GM19452 (cell line): Measurements from ENCODE around the gene IL7R.

Experiments
- ATAC-seq: cut with Tn5 transposase; IDR thresholded peaks from one replicate; pipeline ENCODE4 v1.9.1; 2021; ENCODE audit not compliant: unreplicated experiment

IL7R gene, protein sequence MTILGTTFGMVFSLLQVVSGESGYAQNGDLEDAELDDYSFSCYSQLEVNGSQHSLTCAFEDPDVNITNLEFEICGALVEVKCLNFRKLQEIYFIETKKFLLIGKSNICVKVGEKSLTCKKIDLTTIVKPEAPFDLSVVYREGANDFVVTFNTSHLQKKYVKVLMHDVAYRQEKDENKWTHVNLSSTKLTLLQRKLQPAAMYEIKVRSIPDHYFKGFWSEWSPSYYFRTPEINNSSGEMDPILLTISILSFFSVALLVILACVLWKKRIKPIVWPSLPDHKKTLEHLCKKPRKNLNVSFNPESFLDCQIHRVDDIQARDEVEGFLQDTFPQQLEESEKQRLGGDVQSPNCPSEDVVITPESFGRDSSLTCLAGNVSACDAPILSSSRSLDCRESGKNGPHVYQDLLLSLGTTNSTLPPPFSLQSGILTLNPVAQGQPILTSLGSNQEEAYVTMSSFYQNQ

DNA sequence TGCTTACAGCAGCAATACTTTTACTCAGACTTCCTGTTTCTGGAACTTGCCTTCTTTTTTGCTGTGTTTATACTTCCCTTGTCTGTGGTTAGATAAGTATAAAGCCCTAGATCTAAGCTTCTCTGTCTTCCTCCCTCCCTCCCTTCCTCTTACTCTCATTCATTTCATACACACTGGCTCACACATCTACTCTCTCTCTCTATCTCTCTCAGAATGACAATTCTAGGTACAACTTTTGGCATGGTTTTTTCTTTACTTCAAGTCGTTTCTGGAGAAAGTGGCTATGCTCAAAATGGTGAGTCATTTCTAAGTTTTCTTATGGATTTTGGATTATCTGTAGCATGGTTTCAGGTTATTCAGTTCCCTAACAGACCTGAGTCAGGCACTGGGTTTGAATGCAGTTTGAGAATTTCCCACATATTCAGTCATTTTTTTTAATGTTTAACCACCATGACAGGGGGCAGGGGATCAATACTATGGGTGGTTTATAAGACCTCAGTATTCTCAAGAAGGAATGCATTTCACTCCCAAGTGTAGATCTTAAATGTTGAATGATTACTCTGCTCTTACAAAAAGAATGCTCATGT is at the start of gene IL7R:
Gene IL7R, plus strand, starts transcription at position 127 of the 587 bp plus-strand sequence. Its CDS starts 87 bp downstream, at position 214.
- ATAC-seq: no peak

DNA sequence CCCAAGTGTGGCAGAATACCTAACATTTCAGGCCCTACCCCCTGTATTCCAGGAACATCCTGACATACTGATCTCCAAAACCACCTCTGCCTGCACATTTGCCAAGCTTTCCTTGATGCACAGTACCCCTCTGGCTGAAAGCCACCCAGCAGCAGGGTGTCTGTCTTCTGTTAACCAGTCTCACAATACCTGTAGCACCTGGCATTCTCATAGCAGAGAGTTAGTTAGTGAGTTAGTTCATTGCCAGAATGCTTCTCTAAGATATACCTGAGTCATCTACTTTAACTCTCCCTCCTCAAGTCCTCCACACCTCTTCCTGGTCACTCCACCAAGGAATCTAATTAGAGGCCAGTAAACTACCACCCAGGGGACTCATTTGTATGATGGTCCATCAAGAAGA is 46.1 kb upstream of the IL7R start:
- no peak for ATAC-seq

DNA sequence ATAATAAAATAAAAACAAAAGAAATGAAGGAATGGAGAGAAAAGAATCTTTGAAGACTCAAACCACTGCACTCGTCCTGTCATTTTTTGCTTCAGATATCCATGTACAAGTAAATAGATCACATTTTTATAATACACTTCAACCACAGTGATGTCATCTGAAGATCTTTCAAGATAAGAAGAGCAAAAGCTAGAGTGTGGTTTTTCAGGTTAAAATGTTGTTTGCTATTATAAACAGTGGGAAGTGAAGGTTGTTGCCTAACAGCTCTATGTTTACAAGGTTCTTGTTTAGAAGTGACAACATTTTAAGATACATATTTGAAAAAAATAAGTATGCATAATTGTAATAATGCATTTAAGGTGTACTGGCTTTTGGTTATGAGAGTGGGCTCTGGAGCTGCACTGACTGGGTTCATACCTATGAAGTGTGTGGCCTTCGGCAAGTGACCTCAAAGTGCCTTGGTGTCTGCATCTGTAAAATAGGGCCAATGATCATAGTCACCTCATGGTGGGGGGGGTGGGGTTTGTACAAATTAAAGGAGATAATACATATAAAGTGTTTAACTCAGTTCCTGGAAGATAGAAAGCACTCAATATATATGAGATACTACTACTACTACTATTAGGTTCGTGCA is 45.5 kb upstream of the IL7R start:
- ATAC-seq: no peak

DNA sequence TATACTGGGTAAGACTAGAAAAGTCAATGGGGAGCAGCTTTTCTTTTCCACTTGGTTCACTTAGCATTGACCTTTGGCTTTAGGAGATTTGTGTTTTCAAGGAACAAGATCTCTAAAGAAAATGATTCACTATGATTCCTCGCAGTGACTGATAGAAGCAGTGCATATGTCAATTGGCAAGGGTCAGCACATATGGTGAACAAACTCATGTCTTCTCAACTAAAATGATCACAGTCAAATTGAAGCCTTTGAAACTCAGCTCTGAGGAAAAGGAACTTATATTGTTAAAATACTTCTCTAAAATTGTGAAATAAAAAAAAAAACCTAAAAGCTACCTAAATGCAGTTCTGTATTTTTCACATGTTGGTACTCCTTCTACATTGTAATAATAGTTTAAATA is 43.2 kb upstream of the IL7R start:
- ATAC-seq: no peak

DNA sequence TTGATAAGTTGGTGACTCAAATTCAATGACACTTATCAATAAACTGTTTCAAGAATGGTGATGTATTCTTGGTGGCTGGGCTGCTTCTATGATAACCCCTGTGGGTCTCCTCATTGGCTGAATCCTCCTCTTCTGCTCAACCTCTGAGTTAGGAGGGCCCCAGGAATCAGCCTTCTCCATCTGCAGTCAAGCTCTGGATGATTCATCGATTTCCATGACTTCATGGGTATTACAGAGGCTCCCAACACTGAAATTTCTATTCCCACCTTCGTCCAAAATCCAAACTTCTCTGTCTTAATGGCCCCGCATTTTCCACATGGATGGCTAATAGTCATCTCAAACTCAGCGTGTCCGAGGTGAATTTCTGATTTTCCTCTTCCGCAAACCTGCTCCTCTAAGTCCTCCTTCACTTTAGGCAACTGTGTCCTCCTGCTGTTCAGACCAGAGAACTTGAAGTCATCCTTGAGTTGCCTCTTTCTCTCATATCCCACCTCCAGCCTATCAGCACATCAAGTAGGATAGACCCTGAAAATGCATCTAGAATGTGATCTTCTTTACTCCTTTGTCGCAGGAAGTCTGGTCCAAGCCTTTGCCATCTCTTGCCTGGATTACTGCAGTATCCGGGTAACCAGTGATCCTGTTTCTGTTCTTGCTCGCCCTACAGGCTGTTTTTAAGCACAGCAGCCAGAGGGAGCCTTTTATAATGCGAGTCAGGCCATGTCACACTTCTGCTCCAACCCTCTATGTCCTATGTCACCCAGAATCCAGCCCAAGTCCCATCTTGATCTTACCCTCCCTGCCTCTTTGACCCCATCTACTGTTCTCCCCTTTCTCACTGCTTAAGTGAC is 41.4 kb upstream of the IL7R start:
- ATAC-seq: no peak

DNA sequence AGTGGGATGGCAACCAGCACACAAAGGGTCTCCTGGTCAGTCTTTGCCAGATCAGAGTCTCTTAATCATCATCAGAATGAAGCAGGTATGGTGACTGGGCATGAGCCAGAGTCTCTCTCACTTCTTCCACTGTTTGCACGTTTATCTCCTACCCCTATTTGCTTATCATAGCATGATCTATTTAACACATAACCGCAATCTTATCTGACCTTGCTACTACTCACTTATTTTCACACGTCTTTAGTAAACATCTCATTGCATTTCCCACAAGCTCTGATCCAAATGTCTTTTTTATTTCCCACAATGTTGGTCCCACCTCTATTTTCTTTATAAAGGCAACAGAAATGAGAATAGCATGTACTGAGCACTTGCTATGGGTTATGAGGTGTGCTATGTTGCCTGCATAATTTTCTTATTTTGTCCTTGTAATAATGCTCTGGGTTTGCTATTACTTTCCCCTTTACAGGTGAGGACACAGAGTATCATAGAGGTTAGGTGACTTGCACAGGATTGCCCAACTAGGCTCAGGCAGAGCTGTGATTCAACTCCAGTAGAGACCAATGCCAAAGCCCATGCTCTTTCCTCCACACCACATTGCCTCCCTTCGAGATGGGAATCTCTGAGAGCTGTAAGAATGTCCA is 39.7 kb upstream of the IL7R start:
- ATAC-seq: no peak

DNA sequence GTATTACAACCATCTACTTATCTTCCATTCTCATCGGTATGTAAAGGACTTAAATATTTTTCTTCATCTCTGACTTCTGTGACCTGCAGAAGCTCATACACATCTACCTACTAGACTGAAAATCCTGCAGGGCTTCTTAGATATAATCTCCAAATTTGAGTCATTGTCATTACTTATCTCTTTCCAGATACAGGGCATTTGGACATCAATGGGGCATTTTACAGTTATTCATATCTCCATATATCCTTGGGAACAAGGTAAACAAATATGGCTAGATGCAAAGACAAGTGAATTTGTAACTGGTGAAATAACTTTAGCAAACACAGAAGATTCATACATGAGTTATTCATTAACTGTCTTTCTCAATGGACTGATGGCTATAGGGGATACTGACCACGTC is 37.7 kb upstream of the IL7R start:
- no peak for ATAC-seq

DNA sequence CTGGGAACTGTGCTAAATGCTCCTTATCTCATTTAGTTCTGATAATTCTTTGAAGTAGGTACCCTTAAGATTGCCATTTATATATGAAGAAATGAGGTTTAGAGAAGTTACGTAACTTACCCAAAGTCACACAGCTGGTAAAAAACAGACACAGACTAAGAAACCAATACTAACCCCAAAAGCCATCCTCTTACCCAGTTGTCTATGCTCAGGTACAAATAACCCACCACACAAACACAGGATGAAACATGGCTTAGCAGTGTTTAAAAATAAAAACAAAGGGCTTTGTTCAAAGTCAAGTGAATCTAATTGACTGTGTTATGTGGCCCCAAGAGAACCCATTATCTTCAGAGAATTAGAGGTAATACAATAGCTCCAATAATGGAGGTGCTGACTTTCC is 37.0 kb upstream of the IL7R start:
- ATAC-seq: no peak

DNA sequence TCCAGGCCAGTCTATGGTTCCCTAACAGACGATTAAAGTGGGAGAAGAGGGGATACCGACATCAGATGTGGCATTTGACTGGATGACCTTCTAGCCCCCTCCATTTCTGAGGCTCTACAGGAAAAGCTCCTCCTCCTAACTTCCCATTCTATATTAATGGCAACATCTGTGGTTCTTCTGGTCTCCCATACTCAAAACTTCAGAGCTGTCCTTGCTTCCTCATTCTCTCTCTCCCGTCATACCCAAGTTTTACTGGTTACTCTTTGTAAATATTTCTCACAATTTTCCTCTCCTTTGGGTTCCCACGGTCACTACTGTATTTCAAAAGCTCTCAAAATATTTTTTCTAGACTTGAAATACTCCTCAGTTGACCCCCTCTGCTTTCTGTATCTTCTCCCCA is 36.0 kb upstream of the IL7R start:
- ATAC-seq: no peak

DNA sequence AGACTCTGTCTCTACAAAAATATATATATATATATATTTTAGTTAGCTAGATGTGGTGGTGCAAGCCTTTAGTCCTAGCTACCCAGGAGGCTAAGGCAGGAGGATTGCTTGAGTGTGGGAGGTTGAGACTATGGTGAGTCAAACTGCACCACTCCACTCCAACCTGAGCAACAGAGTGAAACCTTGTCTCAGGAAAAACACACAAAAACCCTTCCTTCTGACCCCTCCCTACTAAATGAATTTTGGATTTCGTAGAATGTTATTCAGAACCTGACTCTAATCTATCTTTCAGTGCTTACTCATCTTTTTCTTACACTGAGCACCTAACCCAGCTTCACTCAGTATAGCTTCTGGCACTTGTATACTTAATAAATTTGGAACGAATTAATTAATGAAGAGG is 35.2 kb upstream of the IL7R start:
- no peak for ATAC-seq

DNA sequence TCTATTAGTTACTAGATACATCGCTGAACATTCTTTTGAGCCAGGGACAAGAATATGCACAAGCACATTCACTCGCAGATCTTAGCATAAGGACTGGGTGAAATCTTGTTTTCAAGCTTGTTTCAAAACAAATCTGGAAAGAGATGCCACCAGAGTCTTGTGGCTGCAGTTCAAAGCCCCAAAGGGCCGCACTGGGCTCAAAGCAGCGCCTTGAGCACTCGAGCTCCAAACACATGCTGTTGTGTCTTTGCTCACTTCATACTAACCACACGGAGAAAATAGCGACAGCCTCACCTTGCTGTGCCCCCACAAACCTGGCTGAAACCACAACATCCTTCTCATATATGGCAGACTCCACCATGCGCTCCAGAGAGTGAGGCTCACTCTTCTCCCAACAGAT is 34.2 kb upstream of the IL7R start:
- no peak for ATAC-seq

DNA sequence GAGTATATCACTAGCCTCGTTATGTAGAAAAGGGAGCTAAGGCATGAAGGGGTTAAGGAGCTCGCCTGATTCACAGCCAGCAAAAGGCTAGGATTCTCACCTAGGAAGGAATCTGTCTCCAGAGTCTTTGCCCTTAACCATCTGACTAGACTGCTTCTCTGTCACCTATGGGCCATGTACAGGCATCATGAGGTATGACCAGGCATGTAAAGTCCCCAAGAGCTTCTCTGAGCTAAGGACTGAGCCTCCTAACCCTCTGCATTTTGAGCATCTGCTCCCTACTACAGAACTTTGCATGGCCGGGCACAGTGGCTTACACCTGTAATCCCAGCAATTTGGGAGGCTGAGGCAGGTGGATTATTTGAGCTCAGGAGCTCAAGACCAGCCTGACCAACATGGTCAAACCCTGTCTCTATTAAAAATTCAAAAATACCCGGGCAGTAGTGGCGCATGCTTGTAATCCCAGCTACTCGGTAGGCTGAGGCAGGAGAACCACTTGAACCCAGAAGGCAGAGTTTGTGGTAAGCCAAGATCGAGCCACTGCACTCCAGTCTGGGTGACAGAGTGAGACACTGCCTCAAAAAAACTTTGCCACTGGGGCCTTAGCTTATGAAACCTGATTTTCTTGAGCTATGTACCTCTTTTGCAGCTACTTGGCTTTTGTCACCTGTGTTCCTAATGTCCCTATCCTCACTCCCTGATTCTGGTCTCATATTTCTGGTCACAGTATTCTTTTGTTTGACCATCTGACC is 33.2 kb upstream of the IL7R start:
- ATAC-seq: no peak

DNA sequence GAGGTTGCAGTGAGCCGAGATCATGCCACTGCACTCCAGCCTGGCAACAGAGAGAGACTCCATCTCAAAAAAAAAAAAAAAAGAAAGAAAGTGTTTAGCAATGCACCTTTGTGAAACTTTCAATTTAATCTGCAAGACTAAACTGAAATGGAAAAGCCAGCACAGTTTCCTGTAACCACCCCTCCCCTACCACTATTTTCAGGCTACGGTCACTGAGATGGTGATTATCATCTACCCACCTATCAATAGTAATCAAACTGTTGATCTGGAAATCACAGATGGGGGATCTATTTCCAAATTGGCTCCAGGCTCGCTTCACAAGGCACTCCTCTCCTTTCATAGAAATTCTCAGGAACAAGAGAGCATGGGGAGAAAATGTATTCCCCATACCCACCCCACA is 30.6 kb upstream of the IL7R start:
- no peak for ATAC-seq

DNA sequence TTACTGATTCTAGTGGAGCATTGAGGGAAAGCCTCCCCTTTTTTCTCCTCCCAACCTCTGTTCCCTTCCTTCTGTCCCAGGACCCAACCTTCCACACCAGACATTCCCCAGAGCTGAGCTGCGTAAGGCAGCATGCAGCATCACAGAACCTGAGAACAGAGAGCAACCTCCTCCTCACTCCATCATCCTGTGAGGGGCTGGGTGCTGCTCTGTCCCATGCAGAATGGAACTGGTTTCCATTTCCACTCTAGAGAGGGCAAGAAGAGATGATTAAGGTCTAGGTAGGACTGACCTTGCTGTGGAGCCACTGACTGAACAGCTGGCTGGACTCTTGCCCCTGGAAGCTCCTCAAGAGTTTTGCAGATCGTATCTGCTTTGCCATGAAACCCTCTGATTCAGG is 30.1 kb upstream of the IL7R start:
- no peak for ATAC-seq

DNA sequence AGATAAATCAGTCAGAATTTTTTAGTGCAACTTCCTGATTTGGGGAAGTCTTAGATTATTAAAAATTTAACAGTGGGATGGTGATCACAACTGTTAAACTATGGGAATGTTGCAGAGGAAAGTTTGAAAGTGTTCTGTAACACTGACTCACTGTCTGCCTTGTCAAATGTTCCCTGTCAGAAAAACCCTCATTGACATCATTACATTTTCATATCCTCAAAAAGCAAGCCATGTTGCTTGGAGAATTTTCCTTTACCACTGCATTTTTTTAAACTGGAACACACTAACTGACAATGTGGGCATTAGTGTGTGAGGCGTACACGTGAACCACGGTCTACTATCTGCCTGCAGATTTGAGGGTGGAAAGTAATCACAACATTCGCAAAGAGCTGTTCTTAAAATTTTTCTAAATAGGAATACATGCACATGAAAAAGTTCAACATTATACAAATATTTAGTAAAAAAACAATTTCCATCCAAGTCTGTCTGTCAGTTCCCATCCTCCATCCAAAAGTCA is 28.6 kb upstream of the IL7R start:
- no peak for ATAC-seq

DNA sequence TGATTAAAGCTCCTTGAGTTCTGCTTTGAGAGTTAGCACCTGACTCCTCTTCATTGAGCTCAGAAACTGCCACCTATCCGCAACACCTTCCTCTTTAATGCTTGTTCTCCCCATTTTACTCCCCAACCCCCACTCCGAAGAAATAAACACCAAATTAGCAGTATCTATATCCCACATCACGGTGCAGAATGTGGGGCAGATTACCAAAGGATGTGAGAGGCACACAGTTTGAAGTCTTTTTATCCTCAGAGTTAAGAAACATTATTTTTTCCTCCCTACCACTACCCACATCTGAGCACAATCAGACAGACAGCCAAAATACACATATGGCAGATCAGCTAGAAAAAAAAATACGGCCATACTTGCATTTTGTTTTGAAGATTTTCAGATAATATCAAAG is 26.1 kb upstream of the IL7R start:
- ATAC-seq: no peak

DNA sequence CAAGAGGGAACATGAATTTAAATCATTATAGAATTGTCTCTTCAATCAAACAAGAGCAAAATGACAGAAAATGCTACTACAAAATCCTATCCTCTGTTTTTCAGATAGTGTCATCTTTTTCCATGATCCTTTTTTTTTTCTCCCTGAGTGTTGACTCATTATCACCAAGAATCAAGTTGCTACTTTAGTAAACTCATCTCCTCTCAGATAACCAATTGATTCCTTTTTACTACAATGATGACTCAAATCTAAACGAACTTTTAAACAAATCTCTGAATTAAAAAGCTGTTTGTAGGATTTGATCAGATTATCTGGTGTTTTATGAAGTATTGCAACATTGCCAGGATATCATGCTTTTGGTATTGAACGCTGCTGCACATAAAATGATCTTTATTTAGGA is 23.9 kb upstream of the IL7R start:
- ATAC-seq: no peak

DNA sequence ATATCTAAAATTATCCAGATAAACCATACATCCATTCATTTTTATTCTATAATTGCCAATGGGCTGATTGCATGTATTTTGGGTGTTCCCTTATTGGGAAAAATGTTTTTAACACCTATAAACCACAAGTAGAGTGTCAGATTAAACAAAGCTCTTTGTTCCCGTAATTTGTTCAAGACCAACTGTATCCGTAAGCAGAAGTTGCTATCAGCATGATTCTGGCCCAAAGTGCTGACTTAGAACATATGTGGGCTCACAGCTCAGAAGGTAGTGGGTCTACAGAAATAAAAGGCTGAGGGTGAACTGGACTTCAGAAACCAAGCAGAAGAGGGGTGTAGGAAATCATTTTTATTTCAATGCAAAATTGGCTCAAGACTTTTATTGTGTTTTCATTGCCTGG is 23.5 kb upstream of the IL7R start:
- ATAC-seq: no peak

DNA sequence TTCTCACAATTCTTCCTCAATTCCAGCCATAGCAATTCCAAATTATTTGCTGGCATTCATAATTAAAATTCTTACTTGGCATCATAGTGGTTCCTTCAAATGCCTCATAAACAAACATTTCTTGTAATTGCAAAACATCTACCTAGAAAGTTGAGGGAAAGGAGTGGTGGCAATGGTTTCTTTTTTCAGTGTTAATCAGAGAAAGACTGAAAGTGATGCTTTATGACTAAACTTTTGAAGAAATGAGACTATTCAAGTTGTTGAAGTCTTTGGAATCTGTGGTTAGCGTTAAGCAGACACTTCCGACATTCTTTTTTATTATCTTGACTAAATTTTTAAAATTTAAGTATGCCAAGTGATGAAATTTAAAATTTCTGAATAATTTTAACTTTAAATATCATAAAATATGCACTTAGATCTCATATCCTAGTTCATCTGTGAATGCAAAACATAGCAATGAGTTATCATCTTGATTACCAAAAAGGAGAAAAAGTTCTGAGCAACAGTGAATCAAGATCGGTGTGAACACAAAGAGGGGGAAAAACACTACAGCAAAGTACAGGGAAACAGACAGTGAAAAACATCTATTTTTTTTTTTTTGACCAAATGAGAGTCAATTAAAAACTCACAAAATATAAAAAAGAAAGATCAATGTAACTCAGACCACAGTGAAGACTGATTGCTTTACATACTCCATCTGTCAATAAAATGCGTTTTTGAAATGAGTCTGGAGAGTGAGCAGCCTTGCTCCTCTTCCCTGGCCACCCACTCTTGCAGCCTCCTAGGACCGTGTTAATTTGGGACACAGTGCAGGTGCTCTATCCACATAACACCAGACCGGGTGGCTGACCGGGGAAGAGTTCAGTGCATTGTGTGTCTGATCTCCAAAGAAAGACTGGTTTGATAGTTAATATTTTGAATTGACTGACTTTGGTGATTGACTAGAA is 20.6 kb upstream of the IL7R start:
- ATAC-seq: no peak
